A673 (cell line): ENCODE data around the gene SUMO3. TPM values are rescaled to one million over a fixed set of nuclear protein-coding genes. Genes with fewer than 3 reads are reported as not detected.

Experiments
- BruUV-seq: library from RNA; stranded (reverse); fragments of 400-500 nt; replicated peaks from 2 replicates; lab custom pipeline; 2021; lab: Mats Ljungman, UMichigan
- CTCF ChIA-PET: fragments of 300-600 bp; sonication (Branson Sonifier 250); formaldehyde crosslinking; loops from one replicate; lab custom pipeline; 2022; ENCODE audit warnings: antibody characterized with exemption; lab: Charles Lee
- POLR2A ChIA-PET: fragments of 300-600 bp; sonication (Branson Sonifier 250); formaldehyde crosslinking; loops from one replicate; lab custom pipeline; 2022; ENCODE audit warnings: antibody characterized with exemption; ENCODE audit not compliant: low non-redundant PET; lab: Charles Lee
- DNase-seq: peaks from one replicate; pipeline ENCODE4 v3.0.0-alpha.2; 2015; ENCODE audit warnings: low spot score
- H3K27ac ChIP-seq: fragments of 200-600 bp; sonication (generic); 2 replicates; pipeline ENCODE4 v1.5.1; 2016; ENCODE audit warnings: mixed run types, low read depth, mild to moderate bottlenecking, mixed read lengths, antibody characterized with exemption, low read length; ENCODE audit not compliant: poor library complexity, severe bottlenecking
- H3K27me3 ChIP-seq: fragments of 200-600 bp; sonication (generic); replicated peaks from 2 replicates; pipeline ENCODE4 v1.6.1; 2017; ENCODE audit warnings: mixed run types, low read depth, mild to moderate bottlenecking, mixed read lengths, antibody characterized with exemption, low read length; ENCODE audit not compliant: insufficient read depth, poor library complexity
- H3K36me3 ChIP-seq: fragments of 200-600 bp; sonication (generic); 2 replicates; pipeline ENCODE4 v1.6.1; 2016; ENCODE audit warnings: mixed run types, mild to moderate bottlenecking, mixed read lengths, antibody characterized with exemption, low read length; ENCODE audit not compliant: insufficient read depth, poor library complexity, severe bottlenecking
- H3K4me1 ChIP-seq: fragments of 200-600 bp; sonication (generic); 2 replicates; pipeline ENCODE4 v1.6.1; 2017; ENCODE audit warnings: mixed run types, mild to moderate bottlenecking, mixed read lengths, antibody characterized with exemption, low read length; ENCODE audit not compliant: insufficient read depth, poor library complexity, severe bottlenecking
- H3K4me3 ChIP-seq: fragments of 200-600 bp; sonication (generic); 2 replicates; pipeline ENCODE4 v1.5.1; 2016; ENCODE audit warnings: low read depth, mixed run types, mild to moderate bottlenecking, mixed read lengths, low read length; ENCODE audit not compliant: poor library complexity, severe bottlenecking
- H3K9me3 ChIP-seq: fragments of 200-600 bp; sonication (generic); 2 replicates; pipeline ENCODE4 v1.6.1; 2016; ENCODE audit warnings: mixed run types, low read depth, mild to moderate bottlenecking, mixed read lengths, antibody characterized with exemption, low read length; ENCODE audit not compliant: poor library complexity, severe bottlenecking
- EZH2 ChIP-seq: fragments of 200-600 bp; sonication (generic); IDR thresholded peaks from 2 replicates; pipeline ENCODE4 v1.6.1; 2017; ENCODE audit warnings: borderline replicate concordance, low read depth, mild to moderate bottlenecking, mixed read lengths, antibody characterized with exemption, low read length; ENCODE audit not compliant: poor library complexity, severe bottlenecking
- intact Hi-C: fragments of 100-400 bp; cut with micrococcal nuclease; formaldehyde crosslinking; loops from one replicate; pipeline ENCODE4 v1.10.0; 2022; ENCODE audit not compliant: unreplicated experiment
- total RNA-seq: library from RNA; stranded (reverse); gene quantifications from 2 replicates; pipeline ENCODE4 v1.2.3, GENCODE V29; 2021
- TF ChIP-seq, protein P1 (sequence below): fragments of 300-800, 200-600 bp; sonication (generic); conservative IDR thresholded peaks from 2 replicates; pipeline ENCODE4 v1.5.1; 2017; ENCODE audit warnings: low read depth, mild to moderate bottlenecking, antibody characterized with exemption, low read length, moderate library complexity, mixed read lengths

Gene SUMO3
- total RNA-seq, 1 experiment from 2014 or later: 132 TPM

DNA sequence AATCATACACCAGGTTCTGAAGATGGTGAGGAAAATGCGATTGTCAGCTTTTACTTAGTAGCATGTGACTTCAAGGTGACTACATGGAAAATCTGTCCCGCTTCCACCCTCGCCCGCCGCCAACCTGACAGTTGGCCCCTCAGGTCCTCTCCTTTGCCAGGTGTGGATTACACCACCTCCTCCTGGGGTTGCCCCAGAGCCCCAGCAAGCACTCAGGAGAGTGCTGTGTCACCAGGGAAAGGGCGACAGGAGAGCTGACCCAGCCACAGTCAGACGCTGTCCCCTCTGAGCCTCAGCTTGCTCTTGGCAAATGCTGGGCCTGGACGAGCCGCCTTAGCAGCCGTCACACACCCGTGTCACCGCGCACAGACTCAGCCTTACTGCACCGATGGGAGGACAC lies 37.7 kb upstream of the SUMO3 start:
- TF ChIP-seq, protein P1, sequence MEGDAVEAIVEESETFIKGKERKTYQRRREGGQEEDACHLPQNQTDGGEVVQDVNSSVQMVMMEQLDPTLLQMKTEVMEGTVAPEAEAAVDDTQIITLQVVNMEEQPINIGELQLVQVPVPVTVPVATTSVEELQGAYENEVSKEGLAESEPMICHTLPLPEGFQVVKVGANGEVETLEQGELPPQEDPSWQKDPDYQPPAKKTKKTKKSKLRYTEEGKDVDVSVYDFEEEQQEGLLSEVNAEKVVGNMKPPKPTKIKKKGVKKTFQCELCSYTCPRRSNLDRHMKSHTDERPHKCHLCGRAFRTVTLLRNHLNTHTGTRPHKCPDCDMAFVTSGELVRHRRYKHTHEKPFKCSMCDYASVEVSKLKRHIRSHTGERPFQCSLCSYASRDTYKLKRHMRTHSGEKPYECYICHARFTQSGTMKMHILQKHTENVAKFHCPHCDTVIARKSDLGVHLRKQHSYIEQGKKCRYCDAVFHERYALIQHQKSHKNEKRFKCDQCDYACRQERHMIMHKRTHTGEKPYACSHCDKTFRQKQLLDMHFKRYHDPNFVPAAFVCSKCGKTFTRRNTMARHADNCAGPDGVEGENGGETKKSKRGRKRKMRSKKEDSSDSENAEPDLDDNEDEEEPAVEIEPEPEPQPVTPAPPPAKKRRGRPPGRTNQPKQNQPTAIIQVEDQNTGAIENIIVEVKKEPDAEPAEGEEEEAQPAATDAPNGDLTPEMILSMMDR: no peak
- no peak for TF ChIP-seq EZH2
- intact Hi-C loops: no loop called here
- CTCF ChIA-PET: no interaction called here
- POLR2A ChIA-PET: no interaction called here
- Histone ChIP-seq H3K4me3 (no peak overlapping the region), H3K36me3 (peaks cover 91% of the 10 kb centered on the region), H3K9me3 (no peaks in the 10 kb centered on the region), H3K27ac (peak overlapping the region; percentile 30), H3K4me1 (no peaks in the 10 kb centered on the region), H3K27me3 (no peaks in the 10 kb centered on the region)
- DNase-seq: no peak
- BruUV-seq: no TSS peak

DNA sequence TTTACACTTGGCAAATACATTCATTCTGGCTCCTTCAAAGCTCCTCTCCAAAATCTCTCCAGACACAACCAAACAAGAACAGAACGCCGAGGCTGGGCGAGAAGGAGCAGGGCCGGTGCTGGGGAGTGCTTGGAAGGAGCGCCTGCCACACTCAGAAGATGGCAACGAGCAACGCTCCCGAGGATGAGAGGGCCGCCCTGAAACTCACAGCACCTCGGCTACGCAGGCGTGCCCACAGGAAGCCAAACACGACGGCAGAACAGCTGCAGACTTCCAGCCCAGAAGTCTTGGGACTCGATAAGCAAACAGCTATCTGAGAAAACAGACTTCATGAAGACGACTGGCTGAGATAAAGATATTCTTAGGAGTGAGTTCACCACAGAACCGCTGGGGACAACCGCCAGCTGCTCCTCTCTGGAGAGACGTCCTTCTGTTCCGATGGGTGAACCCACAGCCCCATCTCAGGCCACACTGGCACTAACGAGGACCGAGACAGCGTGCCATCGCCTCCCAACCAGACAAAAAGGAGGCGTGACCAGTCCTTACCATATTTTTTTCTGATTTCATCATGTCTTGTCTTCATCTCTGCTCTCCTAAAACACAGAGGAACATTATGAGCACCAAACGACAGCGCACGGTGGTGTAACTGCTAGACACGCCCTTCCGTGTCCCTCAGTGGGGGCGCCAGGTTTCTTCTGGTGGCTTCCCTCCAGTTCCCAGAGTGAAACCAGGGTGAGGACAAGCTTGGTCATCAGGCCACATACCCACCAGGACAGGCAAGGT lies 37.0 kb upstream of the SUMO3 start:
- H3K27me3 ChIP-seq: no peaks in the 10 kb centered on the region
- no peaks in the 10 kb centered on the region for H3K9me3 ChIP-seq
- DNase-seq: no peak
- no peak overlapping the region for H3K4me3 ChIP-seq
- H3K27ac ChIP-seq: no peak overlapping the region
- H3K4me1 ChIP-seq: no peaks in the 10 kb centered on the region
- CTCF ChIA-PET: no interaction called here
- no peak for TF ChIP-seq EZH2
- TF ChIP-seq, protein P1: no peak
- intact Hi-C loops: no loop called here
- peaks cover 93% of the 10 kb centered on the region for H3K36me3 ChIP-seq
- BruUV-seq: no TSS peak
- POLR2A ChIA-PET: no interaction called here

DNA sequence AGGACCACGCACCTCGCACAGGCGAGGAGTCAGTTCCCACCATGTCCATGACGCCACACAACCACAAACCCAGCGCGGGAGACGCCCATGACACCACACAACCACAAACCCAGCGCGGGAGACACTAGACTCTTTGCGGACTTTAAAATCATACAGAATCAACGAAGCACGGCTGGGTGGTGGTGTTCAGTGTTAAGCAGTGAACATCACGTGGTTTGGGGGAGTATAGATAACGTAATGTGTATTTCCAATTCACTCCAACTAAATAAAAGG lies 36.5 kb upstream of the SUMO3 start:
- no peaks in the 10 kb centered on the region for H3K27me3 ChIP-seq
- TF ChIP-seq EZH2: no peak
- TF ChIP-seq, protein P1: no peak
- intact Hi-C loops: no loop called here
- no peaks in the 10 kb centered on the region for H3K4me1 ChIP-seq
- no peak overlapping the region for H3K27ac ChIP-seq
- ChIA-PET POLR2A (no interaction called here), CTCF (no interaction called here)
- no TSS peak for BruUV-seq
- no peaks in the 10 kb centered on the region for H3K9me3 ChIP-seq
- no peak for DNase-seq
- peaks cover 93% of the 10 kb centered on the region for H3K36me3 ChIP-seq
- H3K4me3 ChIP-seq: no peak overlapping the region
